ENCODE measurements around the gene CNTNAP2.

CNTNAP2 gene

GRCh38 chr7:148400101-148400500, 2283.5 kb downstream of the CNTNAP2 start:
- H3K4me3 ChIP-seq (ENCODE audit: low read depth, low read length): no peak overlapping the region
- DNase-seq (ENCODE audit: low read depth): no peak
- TF ChIP-seq CTCF (IDR thresholded peaks at IDR 0.05; ENCODE audit: control insufficient read depth, extremely low read depth, insufficient read depth): no peak

- no peak for TF ChIP-seq CTCF (IDR thresholded peaks at IDR 0.05; ENCODE audit: control insufficient read depth, extremely low read depth, insufficient read depth)
- no peak for DNase-seq (ENCODE audit: low read depth)
- H3K4me3 ChIP-seq (ENCODE audit: low read depth, low read length): no peak overlapping the region
Observed at GRCh38 chr7:148402159-148402558, 2285.6 kb downstream of the CNTNAP2 start.

GRCh38 chr7:148403466-148403993, 2286.9 kb downstream of the CNTNAP2 start:
- no peak for DNase-seq (ENCODE audit: low read depth)
- no peak overlapping the region for H3K4me3 ChIP-seq (ENCODE audit: low read depth, low read length)
- TF ChIP-seq CTCF (IDR thresholded peaks at IDR 0.05; ENCODE audit: control insufficient read depth, extremely low read depth, insufficient read depth): no peak

- DNase-seq (ENCODE audit: low read depth): no peak
- H3K4me3 ChIP-seq (ENCODE audit: low read depth, low read length): no peak overlapping the region
- TF ChIP-seq CTCF (IDR thresholded peaks at IDR 0.05; ENCODE audit: control insufficient read depth, extremely low read depth, insufficient read depth): no peak
Observed at GRCh38 chr7:148408307-148408706, 2291.7 kb downstream of the CNTNAP2 start.

- no peak for TF ChIP-seq CTCF (IDR thresholded peaks at IDR 0.05; ENCODE audit: control insufficient read depth, extremely low read depth, insufficient read depth)
- DNase-seq (ENCODE audit: low read depth): no peak
- H3K4me3 ChIP-seq (ENCODE audit: low read depth, low read length): no peak overlapping the region
Observed at GRCh38 chr7:148410905-148411304, 2294.3 kb downstream of the CNTNAP2 start.

- no peak overlapping the region for H3K4me3 ChIP-seq (ENCODE audit: low read depth, low read length)
- no peak for DNase-seq (ENCODE audit: low read depth)
- TF ChIP-seq CTCF (IDR thresholded peaks at IDR 0.05; ENCODE audit: control insufficient read depth, extremely low read depth, insufficient read depth): no peak
Observed at GRCh38 chr7:148412691-148413090, 2296.1 kb downstream of the CNTNAP2 start.
